ENCODE data around the gene FIG4.

GRCh38 chr6:109841869-109842268, 150.8 kb downstream of the FIG4 start:
- TF ChIP-seq POLR2A (IDR thresholded peaks at IDR 0.05; ENCODE audit: low read depth) (no peak), CTCF (IDR thresholded peaks at IDR 0.05) (no peak), POLR2AphosphoS5 (IDR thresholded peaks at IDR 0.05) (no peak), EP300 (IDR thresholded peaks at IDR 0.05) (no peak)
